Loucy (cell line): ENCODE data around the gene NBEA.

Experiments used
- CTCF ChIP-seq: fragments of 200-600 bp; sonication (generic); conservative IDR thresholded peaks from 2 replicates; pipeline ENCODE4 v1.5.1; 2014; ENCODE audit warnings: mild to moderate bottlenecking, antibody characterized with exemption, low read length
- EZH2phosphoT487 ChIP-seq: fragments of 200-600 bp; IDR thresholded peaks from 2 replicates; pipeline ENCODE4 v1.6.1; 2018; ENCODE audit warnings: antibody characterized with exemption, mild to moderate bottlenecking, moderate library complexity, borderline replicate concordance

DNA sequence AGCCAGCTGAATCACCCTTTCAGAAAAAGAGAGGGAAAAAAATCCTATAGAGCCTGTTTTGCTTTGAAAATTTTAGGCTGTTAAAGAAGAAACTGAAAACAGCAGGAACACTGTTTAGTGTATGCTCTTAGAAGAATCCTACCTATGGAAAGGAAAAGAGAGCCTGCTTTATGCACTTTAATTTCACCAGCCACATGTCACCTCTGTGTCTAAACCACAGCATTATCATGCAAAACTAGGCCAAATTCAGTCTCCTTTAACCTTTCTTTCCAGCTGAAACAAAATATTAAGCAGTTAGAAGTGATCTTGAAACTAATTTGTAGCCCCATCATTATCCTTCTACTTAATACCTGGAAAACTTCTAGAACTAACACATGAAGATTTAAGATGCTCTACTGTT, 631.6 kb downstream of the NBEA start:
- TF ChIP-seq CTCF: no peak
- no peak for TF ChIP-seq EZH2phosphoT487
